Measurements from ENCODE around the gene SSR1. TPM values are rescaled to one million over a fixed set of nuclear protein-coding genes. Genes with fewer than 3 reads are reported as not detected.

Gene SSR1
- total and polyA plus RNA-seq, 2 experiments from 2014 or later, result 65.3 to 70.2 TPM

DNA sequence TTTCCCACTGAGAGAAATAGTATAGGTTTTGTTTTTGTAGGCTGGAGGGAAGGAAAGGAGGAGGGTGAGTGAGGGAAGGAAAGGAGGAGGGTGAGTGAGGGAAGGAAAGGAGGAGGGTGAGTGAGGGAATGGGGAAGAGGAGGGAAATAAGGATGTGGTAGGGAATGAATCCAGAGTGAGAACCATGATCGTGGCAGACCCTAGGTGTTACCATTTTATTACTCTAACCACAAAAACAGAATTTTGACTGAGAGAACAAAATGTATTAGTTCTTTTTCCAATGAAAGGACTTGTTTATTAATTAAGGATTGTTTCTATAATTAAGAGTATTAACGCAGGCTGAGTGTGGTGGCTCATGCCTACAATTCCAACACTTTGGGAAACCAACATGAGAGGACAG, 16.4 kb downstream of the SSR1 start:
- Histone ChIP-seq H3K27me3 (ENCODE audit: insufficient read depth) (no peaks in the 10 kb centered on the region), H2AFZ (no peak overlapping the region), H3K4me2 (no peak overlapping the region), H3K36me3 (ENCODE audit: insufficient read depth) (peaks cover 73% of the 10 kb centered on the region), H4K20me1 (replicated peaks; ENCODE audit: insufficient read depth) (no peaks in the 10 kb centered on the region; the same call in 1 of the 2 replicates), H3K9me2 (ENCODE audit: insufficient read depth) (no peaks in the 10 kb centered on the region), H3K4me1 (ENCODE audit: insufficient read depth) (no peaks in the 10 kb centered on the region), H3K79me2 (replicated peaks; ENCODE audit: insufficient read depth) (peaks cover 3% of the 10 kb centered on the region; the same call in 1 of the 2 replicates), H3K27ac (ENCODE audit: low read depth) (no peak overlapping the region), H3F3A (replicated peaks; ENCODE audit: low read depth) (no peaks in the 10 kb centered on the region), H3K4me3 (no peak overlapping the region)
- no peak overlapping the region for H3K4me3 Mint-ChIP-seq
- no peak for ATAC-seq
- TF ChIP-seq EZH2 (IDR thresholded peaks at IDR 0.05; ENCODE audit: low read depth, unreplicated experiment), result no peak
- no peak for TF ChIP-seq ZNF331 (CRISPR knock-in tag; IDR thresholded peaks at IDR 0.05; ENCODE audit: low read depth)
- TF ChIP-seq, protein P1, sequence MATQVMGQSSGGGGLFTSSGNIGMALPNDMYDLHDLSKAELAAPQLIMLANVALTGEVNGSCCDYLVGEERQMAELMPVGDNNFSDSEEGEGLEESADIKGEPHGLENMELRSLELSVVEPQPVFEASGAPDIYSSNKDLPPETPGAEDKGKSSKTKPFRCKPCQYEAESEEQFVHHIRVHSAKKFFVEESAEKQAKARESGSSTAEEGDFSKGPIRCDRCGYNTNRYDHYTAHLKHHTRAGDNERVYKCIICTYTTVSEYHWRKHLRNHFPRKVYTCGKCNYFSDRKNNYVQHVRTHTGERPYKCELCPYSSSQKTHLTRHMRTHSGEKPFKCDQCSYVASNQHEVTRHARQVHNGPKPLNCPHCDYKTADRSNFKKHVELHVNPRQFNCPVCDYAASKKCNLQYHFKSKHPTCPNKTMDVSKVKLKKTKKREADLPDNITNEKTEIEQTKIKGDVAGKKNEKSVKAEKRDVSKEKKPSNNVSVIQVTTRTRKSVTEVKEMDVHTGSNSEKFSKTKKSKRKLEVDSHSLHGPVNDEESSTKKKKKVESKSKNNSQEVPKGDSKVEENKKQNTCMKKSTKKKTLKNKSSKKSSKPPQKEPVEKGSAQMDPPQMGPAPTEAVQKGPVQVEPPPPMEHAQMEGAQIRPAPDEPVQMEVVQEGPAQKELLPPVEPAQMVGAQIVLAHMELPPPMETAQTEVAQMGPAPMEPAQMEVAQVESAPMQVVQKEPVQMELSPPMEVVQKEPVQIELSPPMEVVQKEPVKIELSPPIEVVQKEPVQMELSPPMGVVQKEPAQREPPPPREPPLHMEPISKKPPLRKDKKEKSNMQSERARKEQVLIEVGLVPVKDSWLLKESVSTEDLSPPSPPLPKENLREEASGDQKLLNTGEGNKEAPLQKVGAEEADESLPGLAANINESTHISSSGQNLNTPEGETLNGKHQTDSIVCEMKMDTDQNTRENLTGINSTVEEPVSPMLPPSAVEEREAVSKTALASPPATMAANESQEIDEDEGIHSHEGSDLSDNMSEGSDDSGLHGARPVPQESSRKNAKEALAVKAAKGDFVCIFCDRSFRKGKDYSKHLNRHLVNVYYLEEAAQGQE (IDR thresholded peaks at IDR 0.05; ENCODE audit: unreplicated experiment), result no peak
- no peak for TF ChIP-seq STAT1 (IDR thresholded peaks at IDR 0.05; ENCODE audit: unreplicated experiment)
- TF ChIP-seq EZH2phosphoT487 (IDR thresholded peaks at IDR 0.05; ENCODE audit: unreplicated experiment), result no peak
- TF ChIP-seq, protein P2, sequence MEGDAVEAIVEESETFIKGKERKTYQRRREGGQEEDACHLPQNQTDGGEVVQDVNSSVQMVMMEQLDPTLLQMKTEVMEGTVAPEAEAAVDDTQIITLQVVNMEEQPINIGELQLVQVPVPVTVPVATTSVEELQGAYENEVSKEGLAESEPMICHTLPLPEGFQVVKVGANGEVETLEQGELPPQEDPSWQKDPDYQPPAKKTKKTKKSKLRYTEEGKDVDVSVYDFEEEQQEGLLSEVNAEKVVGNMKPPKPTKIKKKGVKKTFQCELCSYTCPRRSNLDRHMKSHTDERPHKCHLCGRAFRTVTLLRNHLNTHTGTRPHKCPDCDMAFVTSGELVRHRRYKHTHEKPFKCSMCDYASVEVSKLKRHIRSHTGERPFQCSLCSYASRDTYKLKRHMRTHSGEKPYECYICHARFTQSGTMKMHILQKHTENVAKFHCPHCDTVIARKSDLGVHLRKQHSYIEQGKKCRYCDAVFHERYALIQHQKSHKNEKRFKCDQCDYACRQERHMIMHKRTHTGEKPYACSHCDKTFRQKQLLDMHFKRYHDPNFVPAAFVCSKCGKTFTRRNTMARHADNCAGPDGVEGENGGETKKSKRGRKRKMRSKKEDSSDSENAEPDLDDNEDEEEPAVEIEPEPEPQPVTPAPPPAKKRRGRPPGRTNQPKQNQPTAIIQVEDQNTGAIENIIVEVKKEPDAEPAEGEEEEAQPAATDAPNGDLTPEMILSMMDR (conservative IDR thresholded peaks at IDR 0.05; ENCODE audit: low read depth in 2 of 2), result no peak
- TF ChIP-seq, protein P3, sequence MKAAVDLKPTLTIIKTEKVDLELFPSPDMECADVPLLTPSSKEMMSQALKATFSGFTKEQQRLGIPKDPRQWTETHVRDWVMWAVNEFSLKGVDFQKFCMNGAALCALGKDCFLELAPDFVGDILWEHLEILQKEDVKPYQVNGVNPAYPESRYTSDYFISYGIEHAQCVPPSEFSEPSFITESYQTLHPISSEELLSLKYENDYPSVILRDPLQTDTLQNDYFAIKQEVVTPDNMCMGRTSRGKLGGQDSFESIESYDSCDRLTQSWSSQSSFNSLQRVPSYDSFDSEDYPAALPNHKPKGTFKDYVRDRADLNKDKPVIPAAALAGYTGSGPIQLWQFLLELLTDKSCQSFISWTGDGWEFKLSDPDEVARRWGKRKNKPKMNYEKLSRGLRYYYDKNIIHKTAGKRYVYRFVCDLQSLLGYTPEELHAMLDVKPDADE (IDR thresholded peaks at IDR 0.05), result no peak
- no peak for TF ChIP-seq NANOG (IDR thresholded peaks at IDR 0.05; ENCODE audit: borderline replicate concordance)
- TF ChIP-seq, protein P4, sequence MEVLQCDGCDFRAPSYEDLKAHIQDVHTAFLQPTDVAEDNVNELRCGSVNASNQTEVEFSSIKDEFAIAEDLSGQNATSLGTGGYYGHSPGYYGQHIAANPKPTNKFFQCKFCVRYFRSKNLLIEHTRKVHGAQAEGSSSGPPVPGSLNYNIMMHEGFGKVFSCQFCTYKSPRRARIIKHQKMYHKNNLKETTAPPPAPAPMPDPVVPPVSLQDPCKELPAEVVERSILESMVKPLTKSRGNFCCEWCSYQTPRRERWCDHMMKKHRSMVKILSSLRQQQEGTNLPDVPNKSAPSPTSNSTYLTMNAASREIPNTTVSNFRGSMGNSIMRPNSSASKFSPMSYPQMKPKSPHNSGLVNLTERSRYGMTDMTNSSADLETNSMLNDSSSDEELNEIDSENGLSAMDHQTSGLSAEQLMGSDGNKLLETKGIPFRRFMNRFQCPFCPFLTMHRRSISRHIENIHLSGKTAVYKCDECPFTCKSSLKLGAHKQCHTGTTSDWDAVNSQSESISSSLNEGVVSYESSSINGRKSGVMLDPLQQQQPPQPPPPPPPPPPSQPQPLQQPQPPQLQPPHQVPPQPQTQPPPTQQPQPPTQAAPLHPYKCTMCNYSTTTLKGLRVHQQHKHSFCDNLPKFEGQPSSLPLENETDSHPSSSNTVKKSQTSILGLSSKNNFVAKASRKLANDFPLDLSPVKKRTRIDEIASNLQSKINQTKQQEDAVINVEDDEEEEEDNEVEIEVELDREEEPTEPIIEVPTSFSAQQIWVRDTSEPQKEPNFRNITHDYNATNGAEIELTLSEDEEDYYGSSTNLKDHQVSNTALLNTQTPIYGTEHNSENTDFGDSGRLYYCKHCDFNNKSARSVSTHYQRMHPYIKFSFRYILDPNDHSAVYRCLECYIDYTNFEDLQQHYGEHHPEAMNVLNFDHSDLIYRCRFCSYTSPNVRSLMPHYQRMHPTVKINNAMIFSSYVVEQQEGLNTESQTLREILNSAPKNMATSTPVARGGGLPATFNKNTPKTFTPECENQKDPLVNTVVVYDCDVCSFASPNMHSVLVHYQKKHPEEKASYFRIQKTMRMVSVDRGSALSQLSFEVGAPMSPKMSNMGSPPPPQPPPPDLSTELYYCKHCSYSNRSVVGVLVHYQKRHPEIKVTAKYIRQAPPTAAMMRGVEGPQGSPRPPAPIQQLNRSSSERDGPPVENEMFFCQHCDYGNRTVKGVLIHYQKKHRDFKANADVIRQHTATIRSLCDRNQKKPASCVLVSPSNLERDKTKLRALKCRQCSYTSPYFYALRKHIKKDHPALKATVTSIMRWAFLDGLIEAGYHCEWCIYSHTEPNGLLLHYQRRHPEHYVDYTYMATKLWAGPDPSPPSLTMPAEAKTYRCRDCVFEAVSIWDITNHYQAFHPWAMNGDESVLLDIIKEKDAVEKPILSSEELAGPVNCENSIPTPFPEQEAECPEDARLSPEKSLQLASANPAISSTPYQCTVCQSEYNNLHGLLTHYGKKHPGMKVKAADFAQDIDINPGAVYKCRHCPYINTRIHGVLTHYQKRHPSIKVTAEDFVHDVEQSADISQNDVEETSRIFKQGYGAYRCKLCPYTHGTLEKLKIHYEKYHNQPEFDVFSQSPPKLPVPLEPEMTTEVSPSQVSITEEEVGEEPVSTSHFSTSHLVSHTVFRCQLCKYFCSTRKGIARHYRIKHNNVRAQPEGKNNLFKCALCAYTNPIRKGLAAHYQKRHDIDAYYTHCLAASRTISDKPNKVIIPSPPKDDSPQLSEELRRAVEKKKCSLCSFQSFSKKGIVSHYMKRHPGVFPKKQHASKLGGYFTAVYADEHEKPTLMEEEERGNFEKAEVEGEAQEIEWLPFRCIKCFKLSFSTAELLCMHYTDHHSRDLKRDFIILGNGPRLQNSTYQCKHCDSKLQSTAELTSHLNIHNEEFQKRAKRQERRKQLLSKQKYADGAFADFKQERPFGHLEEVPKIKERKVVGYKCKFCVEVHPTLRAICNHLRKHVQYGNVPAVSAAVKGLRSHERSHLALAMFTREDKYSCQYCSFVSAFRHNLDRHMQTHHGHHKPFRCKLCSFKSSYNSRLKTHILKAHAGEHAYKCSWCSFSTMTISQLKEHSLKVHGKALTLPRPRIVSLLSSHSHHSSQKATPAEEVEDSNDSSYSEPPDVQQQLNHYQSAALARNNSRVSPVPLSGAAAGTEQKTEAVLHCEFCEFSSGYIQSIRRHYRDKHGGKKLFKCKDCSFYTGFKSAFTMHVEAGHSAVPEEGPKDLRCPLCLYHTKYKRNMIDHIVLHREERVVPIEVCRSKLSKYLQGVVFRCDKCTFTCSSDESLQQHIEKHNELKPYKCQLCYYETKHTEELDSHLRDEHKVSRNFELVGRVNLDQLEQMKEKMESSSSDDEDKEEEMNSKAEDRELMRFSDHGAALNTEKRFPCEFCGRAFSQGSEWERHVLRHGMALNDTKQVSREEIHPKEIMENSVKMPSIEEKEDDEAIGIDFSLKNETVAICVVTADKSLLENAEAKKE (CRISPR knock-in tag; IDR thresholded peaks at IDR 0.05), result no peak
- no peak for TF ChIP-seq ZNF114 (CRISPR knock-in tag; IDR thresholded peaks at IDR 0.05)
- no peak for TF ChIP-seq CREB1 (CRISPR knock-in tag; IDR thresholded peaks at IDR 0.05; ENCODE audit: low read depth)
- no peak for TF ChIP-seq POLR2AphosphoS5 (IDR thresholded peaks at IDR 0.05; ENCODE audit: low read depth)
- no peak for TF ChIP-seq JUNB (IDR thresholded peaks at IDR 0.05; ENCODE audit: unreplicated experiment)
- H3K36me3 Mint-ChIP-seq (ENCODE audit: low read depth), result peaks cover 69% of the 10 kb centered on the region
- H3K27ac Mint-ChIP-seq, result no peak overlapping the region
- H3K9me3 Mint-ChIP-seq, result no peaks in the 10 kb centered on the region
- no peaks in the 10 kb centered on the region for H3K4me1 Mint-ChIP-seq
- no peaks in the 10 kb centered on the region for H3K27me3 Mint-ChIP-seq (ENCODE audit: insufficient read depth, low read depth, poor library complexity)
- DNase-seq (ENCODE audit: low spot score), result no peak
